GM19372 (cell line): Measurements from ENCODE around the gene ERP44.
"Not testable (repeated sequence)": the region's sequence is repeated elsewhere in the genome, so short reads cannot be mapped to it uniquely, and the experiment has no call there.

Experiments
- ATAC-seq: cut with Tn5 transposase; IDR thresholded peaks from one replicate; pipeline ENCODE4 v1.9.1; 2021; ENCODE audit warnings: mild to moderate bottlenecking, low read depth, moderate library complexity; ENCODE audit not compliant: unreplicated experiment

The ERP44 gene

DNA sequence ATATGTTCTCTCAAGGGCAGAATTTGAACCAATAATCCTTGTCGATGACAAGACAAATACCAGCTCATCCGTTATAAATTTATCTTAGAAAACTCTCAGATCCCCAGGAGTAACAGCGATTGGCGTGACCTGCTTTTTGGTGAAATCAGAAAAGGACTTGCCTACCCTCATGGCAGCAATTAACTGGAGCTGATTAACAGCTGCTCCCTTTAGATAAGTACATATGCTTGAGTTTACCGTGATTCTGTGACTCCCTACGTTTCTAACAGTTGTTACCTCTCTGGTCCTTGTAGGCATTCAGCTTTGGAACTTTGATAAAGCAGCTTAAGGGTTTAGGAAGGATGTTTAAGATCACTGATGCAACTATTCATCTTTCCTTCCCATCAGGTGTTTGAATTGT lies 2.8 kb upstream of the ERP44 start:
- no peak for ATAC-seq

DNA sequence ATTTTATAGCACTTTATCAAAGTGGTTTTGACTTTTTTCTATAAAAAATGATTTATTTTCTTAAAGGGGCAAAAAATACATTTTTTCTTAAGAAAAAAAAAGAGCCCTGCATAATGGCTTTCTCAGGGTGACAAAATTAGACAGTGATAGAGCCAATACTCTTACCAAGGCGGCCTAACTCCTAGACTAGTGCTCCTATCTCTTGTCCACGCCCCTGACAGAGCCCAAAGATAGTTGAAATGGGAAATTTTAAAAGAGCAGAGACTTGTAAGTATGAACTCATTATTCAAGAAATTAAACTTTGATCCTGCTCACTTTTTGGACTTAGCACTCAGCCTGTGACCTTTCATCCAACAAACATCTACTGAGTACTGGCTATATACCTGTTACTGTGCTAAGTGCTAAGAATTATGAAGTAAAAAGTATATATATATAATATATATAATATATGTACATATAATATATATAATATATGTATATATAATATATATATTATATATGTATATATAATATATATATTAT lies 1.4 kb upstream of the ERP44 start:
- ATAC-seq = no peak

DNA sequence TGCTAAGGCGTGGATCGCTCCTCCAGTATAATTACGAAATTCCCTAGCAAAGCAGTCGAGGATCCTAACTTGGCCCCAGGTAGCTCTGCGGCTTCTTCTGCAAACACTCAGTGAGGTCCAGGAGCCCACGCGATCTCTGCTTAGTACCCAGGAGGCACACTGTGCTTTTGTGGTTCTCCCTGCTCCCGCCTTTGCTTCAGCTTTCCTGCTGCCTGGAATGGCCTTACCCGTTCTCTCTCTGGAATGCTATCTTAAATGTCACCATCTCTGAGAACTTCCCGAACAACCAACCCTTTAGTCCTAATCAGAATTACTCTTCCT lies 882 bp upstream of the ERP44 start:
- peak; percentile 4 for ATAC-seq

DNA sequence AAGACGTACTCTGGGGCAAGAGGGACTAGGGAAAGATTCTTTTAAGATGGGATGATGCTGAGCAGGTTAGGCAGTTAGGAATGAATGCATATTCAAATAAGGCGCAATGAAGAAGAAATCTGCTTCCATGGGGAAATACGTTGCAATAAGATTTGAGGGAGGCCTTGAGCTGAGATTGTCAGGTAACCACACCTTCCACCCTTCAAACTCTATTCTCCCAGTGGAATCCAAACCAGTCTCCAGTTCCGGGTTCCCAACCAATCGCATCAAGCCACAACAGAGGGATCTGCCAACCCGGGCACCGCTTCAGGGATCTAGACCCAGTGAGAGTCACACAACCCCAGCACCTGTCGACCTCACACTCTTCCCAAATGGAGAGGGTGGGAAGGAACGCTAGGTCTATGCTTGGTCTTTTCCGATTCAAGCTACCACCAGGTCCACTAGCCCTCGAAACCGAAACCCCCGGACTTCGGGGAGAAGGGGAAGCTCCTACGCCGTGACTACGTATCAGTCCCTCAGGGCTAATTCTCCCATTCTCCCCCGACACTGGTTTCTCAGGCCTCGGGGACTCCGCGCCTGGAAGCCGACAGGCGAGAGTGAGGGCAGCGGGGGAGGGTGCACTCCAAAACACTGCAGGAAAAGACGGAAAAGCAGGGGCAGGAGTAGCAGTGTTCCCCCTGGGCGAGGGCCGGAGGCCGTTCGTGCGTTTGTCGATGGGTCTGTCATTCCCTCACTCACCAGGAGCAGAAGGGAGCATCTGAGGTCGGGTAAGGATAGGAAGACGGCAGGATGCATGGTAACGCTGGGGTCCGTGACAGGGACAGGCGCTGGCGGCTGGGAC lies 534 bp downstream of the ERP44 start:
- no peak for ATAC-seq

DNA sequence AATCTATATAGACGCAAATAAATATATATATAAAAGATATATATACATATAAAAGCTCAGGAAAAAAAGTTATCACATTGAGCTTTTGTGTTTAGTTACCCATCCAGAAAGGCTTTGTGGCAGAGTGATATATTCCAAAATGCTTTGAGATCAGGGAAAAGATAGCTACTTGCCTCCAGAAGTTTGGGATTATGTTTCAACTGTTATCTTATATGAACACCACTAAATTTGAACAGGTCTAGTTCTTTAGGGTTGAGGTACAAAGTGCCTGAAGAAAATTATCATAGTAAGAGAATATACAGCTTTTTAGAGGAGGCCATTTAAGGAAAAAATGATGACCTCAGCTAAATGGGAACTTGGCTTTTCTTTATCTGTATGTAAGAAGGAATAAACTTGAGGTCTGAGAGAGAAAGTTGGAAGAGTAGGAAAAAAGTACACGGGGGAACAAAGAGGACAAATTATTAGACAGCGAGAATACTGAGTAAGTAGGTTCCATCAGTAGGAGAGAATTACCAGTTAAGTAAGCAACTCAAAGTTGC lies 2.4 kb downstream of the ERP44 start:
- no peak for ATAC-seq

DNA sequence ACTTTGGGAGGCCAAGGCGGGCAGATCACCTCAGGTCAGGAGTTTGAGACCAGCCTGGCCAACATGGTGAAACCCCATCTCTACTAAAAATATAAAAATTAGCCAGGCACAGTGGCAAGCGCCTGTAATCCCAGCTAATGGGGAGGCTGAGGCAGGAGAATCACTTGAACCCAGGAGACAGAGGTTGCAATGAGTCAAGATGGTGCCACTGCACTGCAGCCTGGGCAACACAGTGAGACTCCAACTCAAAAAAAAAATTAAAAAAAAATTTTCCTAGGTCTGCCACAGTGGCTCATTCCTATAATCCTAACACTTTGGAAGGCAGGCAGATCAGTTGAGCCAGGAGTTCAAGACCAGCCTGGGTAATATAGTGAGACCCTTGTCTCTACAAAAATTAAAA lies 4.4 kb downstream of the ERP44 start:
- not testable (repeated sequence) for ATAC-seq

DNA sequence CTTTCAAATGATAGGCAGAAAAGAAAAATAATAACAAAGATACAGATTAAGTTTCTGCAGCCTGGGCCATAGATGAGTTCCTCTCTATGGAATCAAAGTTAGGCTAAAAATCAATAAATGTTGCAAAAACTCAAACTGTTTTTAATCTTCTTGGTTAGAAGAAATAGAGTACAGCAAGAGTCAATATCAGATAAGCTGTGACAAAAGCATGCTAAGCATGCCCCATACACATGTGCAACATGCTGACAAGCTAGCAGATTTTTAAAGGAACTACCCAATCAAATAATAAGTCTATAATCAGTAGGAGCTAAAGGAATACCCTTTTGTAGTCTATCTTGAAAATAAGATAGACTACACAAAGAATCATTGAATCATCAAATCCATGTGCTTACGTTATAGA lies 6.7 kb downstream of the ERP44 start:
- ATAC-seq = no peak

DNA sequence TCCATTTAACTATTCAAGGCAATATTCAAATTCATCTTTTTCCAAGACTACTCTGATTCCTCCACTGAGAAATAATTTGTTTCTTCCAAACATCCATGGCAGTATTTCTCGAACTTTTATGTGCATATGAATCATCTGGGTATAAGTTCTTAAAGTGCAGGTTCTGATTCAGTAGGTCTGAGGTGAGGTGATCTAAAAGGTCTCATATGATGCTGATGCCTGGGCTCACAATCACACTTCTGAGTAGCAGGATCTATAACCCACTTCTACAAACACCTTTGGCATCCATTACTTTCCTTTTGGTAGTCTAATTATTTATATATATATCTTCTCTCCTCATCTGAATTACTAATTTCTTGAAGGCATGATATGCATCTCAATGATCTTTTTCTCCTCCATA lies 7.2 kb downstream of the ERP44 start:
- no peak for ATAC-seq

DNA sequence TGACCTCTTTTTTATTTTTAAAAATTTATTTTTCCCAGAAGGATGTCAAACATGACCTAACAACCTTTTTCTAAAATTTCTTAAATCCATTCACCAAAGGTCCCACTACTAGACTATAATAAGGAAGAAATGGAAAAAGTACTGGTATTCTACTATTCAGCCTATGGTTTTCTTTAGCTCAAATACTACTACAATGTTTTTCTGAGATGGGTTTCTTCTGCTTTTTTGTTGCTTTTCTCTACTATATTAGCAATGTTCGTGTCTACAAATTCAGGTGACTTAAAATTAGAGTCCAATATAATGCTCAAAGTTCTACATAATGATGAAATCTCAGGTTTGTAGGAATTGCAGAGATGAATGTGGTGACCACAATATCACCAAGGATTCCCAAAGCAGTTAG lies 7.9 kb downstream of the ERP44 start:
- ATAC-seq = no peak

DNA sequence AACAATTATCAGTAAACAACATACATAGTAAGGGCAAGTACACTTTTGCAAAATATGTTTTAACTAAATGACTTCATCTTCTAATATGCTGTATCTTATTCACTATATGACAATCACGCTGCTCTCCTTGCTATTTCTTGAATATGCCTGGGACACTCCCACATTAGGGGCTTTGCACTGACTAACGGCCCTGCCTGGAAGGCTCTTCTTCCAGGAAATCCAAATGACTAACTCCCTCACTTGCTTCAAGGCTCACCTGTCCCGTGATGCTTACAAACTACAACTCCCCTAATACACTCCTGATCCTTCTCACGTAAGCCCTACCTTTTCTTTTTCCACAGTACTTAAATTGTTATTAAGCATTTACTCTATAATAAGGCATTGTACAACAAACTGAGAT lies 10.6 kb downstream of the ERP44 start:
- ATAC-seq = no peak

DNA sequence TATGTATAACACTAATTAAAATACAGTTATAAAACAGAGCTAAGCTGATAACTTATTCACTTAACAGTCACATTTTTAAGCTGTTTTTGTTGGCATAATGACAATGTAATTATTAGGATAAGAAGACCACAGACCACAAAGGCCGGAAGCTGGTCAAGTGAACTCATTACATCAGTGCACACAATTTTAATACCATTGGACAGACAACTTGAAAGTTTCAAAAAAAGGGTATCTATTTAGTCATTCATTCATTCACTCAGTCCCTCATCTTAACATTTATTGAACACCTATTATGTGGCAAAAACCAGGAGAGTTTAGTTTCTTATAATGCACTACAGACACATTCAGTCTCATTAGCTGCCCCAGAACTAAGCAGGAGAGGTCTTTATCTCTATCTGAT lies 11.6 kb downstream of the ERP44 start:
- ATAC-seq = no peak

DNA sequence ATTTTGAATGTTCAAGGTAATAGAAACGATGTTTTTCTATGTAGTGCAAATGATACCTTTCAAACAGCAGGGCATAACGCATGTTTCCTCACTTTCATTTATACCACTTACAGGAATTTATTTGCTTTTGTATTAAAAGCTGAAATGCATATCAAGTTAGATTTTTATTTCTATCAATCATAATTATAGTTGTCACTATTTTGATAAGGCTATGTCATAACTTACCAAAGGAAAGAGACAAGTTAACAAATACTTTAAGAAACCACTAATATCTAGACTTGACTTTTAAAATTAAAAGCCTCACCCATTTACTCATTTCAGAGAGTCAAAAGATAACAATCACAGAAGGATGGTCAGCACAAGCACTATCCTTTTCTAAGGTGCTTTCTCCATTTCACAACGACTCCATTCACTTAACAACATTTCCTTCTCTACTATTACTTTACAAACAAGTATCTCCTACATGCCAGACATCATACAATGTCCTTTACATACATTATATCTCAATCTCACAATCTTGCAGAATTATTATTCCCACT lies 12.6 kb downstream of the ERP44 start:
- ATAC-seq = no peak

DNA sequence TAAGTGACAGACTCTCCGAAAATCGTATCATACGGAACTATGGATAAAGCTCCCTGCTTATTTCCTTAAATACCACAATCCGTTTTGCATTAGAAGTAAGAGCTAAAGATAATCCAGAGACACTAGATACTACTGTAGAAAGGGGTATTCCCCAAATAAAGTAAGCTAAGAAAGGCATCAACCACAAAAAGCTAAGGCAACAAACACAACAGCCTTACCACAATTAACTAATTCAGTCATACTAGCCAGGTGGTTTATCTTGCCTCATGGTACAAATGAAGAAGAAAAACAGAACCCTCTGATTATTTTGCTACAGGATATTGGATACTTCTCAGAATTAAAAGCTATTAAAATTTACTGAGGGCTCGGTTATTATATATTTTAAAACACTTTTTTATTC lies 14.1 kb downstream of the ERP44 start:
- ATAC-seq = peak; percentile 78

DNA sequence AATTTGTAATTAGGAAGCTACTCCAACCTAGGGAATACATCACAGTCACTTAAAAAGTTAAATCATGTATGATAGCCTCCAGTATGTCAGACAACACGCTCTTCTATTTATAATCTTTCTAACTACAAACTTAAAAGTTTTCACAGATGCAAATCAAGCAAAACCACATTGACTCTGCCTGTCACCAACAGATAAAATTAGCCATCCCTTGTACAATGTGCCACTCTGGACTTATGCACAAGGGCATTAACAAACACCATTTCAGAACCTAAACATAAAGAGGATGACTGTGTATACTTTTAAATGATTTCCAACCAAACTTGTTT lies 14.7 kb downstream of the ERP44 start:
- ATAC-seq = peak; percentile 49

DNA sequence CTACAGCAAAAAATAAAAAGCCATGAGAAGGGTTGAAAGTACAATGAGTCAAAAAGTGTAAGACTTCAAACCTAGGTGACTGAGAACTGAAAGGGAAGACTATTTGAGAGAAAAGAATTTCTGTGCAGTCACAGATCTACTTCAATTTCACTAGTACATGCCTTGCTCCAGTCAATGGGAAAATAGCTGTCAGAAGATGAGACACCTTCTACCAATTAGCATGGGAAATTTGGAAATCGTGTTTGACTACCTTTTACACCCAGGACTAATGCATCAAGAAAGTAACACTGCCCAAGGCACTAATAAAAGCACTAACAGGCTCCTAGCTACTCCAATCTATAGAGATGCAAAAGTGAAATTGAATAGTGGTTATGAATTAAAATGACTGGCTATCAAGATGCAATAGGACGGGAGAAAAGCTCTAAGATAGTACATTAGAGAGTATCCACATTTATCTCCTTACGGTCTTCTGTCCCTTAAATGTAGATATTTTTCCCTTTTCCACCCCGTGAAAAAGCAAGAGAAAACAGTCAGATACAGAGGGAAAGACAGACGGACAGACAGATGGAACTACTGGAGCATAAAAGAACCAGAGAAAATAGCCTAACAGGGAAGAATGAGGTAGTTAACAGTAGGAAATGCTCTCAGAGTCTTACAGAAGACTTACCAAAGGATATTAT lies 15.2 kb downstream of the ERP44 start:
- ATAC-seq = peak; percentile 35

DNA sequence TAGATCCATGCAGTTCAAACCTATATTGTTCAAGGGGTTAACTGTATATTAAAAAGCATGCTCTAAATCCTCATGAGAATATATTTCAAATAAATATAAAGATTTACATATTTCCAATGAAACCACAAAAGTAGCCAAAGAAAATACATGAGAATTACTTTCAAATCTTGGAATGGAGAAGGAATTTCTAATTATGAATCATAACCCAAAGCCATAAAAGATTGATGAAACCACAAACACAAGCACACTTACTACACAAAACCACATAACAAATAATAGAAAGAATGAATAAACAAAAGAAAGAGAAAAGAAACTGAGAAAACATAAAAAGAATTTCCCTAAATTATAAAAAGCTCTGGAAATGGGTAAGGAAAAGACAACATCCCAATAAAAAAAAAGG lies 16.0 kb downstream of the ERP44 start:
- no peak for ATAC-seq

DNA sequence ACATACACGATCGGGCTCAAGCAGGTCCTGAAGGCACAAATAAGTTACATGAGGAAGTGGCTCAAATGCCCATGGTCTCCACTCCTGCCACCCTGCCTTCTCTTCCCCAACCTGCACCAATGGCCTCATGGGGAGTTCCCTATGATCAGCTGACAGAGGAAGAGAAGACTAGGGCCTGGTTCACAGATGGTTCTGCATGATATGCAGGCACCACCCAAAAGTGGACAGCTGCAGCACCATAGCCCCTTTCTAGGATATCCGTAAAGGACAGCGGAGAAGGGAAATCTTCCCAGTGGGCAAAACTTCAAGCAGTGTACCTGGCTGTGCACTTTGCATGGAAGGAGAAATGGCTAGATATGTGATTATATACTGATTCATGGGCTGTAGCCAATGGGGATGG lies 22.5 kb downstream of the ERP44 start:
- not testable (repeated sequence) for ATAC-seq

DNA sequence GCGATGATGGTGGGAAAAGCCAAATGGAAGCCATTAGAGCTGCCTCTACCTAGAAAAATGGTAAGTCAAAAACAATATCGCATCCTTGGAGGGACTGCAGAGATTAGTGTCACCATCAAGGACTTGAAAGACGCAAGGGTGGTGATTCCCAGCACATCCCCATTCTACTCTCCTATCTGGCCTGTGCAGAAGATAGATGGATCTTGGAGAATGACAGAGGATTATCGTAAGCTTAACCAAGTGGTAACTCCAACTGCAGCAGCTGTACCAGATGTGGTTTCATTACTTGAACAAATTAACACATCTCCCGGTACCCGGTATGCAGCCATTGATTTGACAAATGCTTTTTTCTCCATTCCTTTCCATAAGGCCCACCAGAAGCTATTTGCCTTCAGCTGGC lies 23.8 kb downstream of the ERP44 start:
- ATAC-seq = no peak

DNA sequence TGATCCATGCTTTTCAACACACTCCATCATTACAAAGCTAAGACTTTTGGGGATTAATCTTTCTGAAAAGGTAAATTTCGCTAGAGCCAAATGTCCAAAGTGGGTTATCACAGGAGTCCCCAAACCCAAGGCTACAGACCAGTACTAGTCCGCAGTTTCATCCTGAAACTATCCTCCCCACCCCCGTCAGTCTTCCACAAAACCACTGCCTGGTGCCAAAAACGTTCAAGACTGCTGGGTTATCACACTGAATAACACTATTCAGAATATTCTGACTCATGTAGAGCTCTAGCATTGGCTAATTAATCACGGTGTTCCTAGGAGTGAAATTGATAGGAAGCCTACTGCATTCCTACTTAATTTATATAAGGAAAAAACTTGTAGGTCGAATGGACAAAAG lies 24.7 kb downstream of the ERP44 start:
- ATAC-seq = no peak

DNA sequence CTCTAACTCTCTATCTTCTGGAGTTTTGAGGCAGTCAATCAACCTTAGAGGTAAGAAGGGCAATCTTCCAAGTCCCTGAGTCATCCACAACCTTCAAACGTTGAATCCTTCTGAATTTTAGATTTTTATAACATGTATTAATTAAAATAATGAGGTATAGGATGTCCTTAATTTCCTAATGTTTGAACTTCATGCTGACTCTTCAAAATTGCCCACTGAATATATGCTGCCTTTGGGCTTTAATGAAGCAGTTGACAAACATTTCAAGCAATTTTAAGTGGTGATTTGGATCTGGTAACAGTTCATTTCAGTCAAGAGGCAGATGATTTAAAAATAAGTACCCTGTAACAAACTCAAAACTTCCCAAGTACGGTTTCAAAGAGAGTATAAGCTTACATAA lies 26.0 kb downstream of the ERP44 start:
- no peak for ATAC-seq

DNA sequence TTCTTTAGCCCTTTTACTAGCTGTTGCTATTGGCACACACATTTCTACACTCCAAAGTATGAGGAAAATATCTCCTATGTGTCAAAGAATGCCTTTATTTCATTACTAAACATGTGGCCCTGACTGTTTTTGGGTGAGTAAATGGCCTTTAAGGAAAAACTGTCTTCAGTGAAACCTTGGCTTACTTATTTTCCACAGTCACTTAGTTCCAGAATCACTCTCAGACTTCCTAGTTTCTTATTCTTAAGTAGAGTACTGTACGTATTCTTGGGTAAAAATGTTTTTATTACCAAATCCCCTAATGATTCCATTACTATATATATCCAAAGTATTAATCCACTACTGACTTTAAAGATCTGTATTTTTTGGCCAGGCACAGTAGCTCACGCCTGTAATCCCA lies 27.5 kb downstream of the ERP44 start:
- no peak for ATAC-seq
